Panc1 (cell line): ENCODE measurements around the gene LDHAL6B. TPM values are rescaled to one million over a fixed set of nuclear protein-coding genes. Genes with fewer than 3 reads are reported as not detected.

Experiments used
- ATAC-seq: fragments of 200-7000 bp; cut with Tn5 transposase; 2 replicates; pipeline ENCODE4 v1.9.1; 2020; ENCODE audit warnings: mild to moderate bottlenecking, moderate library complexity
- BruUV-seq: library from RNA; stranded (reverse); fragments of 400-500 nt; replicated peaks from 2 replicates; lab custom pipeline; 2021; lab: Mats Ljungman, UMichigan
- CTCF ChIA-PET: fragments of 300-600 bp; sonication (Branson Sonifier 250); formaldehyde crosslinking; loops from one replicate; lab custom pipeline; 2022; ENCODE audit warnings: antibody characterized with exemption; lab: Charles Lee
- POLR2A ChIA-PET: fragments of 300-600 bp; sonication (Branson Sonifier 250); formaldehyde crosslinking; loops from one replicate; lab custom pipeline; 2022; ENCODE audit warnings: antibody characterized with exemption; lab: Charles Lee
- DNase-seq: peaks from one replicate; pipeline ENCODE4 v3.0.0-alpha.2; 2010; ENCODE audit warnings: low read depth, low spot score
- H3K27ac ChIP-seq: 2 replicates; pipeline ENCODE4 v1.5.1; 2011; ENCODE audit warnings: mild to moderate bottlenecking, low read length, inconsistent platforms
- H3K27me3 ChIP-seq: fragments of 200-500 bp; sonication (Bioruptor generic); 2 replicates; pipeline ENCODE4 v1.6.0; 2014; ENCODE audit warnings: low read length, inconsistent platforms; ENCODE audit not compliant: control insufficient read depth, insufficient read depth
- H3K36me3 ChIP-seq: fragments of 200-500 bp; sonication (Bioruptor generic); 2 replicates; pipeline ENCODE4 v1.5.1; 2014; ENCODE audit warnings: inconsistent platforms, mild to moderate bottlenecking, low read length, moderate library complexity; ENCODE audit not compliant: control insufficient read depth, insufficient read depth
- H3K4me1 ChIP-seq: 2 replicates; pipeline ENCODE4 v1.5.1; 2011; ENCODE audit warnings: inconsistent platforms, mild to moderate bottlenecking, low read length, moderate library complexity; ENCODE audit not compliant: control insufficient read depth, insufficient read depth
- H3K4me3 ChIP-seq, 2 experiments: 2 replicates each; pipeline ENCODE4 v1.5.1; 2011 to 2012; ENCODE audit warnings: low read depth in 2 of 2, low read length in 2 of 2, mild to moderate bottlenecking in 2 of 2, inconsistent platforms in 1 of 2, moderate library complexity in 1 of 2
- H3K9me3 ChIP-seq: fragments of 200-500 bp; sonication (Bioruptor generic); 2 replicates; pipeline ENCODE4 v1.5.1; 2014; ENCODE audit warnings: low read depth, mild to moderate bottlenecking, inconsistent platforms, low read length, moderate library complexity; ENCODE audit not compliant: control insufficient read depth, insufficient read depth
- CTCF ChIP-seq: fragments of 450-650 bp; IDR thresholded peaks from 2 replicates; pipeline ENCODE4 v1.5.1; 2017; ENCODE audit warnings: mild to moderate bottlenecking
- POLR2AphosphoS5 ChIP-seq: IDR thresholded peaks from 2 replicates; pipeline ENCODE4 v1.6.1; 2012; ENCODE audit warnings: mild to moderate bottlenecking, low read depth, low read length, moderate library complexity
- REST ChIP-seq, 2 experiments: IDR thresholded peaks; 2 replicates each; pipeline ENCODE4 v1.6.1; 2011 to 2012; ENCODE audit warnings: low read depth in 2 of 2, control low read depth in 1 of 2, low read length in 1 of 2, mild to moderate bottlenecking in 1 of 2, moderate library complexity in 1 of 2; ENCODE audit not compliant: insufficient read depth in 1 of 2
- SIN3A ChIP-seq: IDR thresholded peaks from 2 replicates; pipeline ENCODE4 v1.6.1; 2012; ENCODE audit warnings: low read depth, mild to moderate bottlenecking, low read length, moderate library complexity, borderline replicate concordance; ENCODE audit not compliant: insufficient read depth
- TCF7L2 ChIP-seq: IDR thresholded peaks from 2 replicates; pipeline ENCODE4 v1.6.1; 2011; ENCODE audit warnings: mild to moderate bottlenecking, low read depth, low read length, inconsistent platforms
- in situ Hi-C: cut with HindIII; loops from 2 replicates; pipeline ENCODE4 v1.10.0; 2016; ENCODE audit warnings: low sequenced_read_pairs, low pct_unique_long_range_greater_than_20kb
- intact Hi-C: fragments of 100-400 bp; cut with micrococcal nuclease; formaldehyde crosslinking; loops from one replicate; pipeline ENCODE4 v1.10.0; 2022; ENCODE audit not compliant: unreplicated experiment
- total RNA-seq: library from RNA; stranded (reverse); gene quantifications from one replicate; pipeline ENCODE4 v1.2.1, GENCODE V29; 2021; ENCODE audit not compliant: unreplicated experiment

LDHAL6B gene
- total RNA-seq, 1 experiment from 2014 or later: not detected

- no peak for TF ChIP-seq TCF7L2
- TF ChIP-seq POLR2AphosphoS5: no peak
- no peak for TF ChIP-seq REST (IDR thresholded peaks at IDR 0.05; ENCODE audit: insufficient read depth in 1 of 2, low read depth in 2 of 2, low read length in 1 of 2)
- CTCF ChIA-PET: no interaction called here
- no peak for ATAC-seq
- Histone ChIP-seq H3K36me3 (no peaks in the 10 kb centered on the region; the same call in none of the 2 replicates), H3K27ac (no peak overlapping the region), H3K4me3 (no peak overlapping the region), H3K27me3 (no peaks in the 10 kb centered on the region), H3K4me1 (no peaks in the 10 kb centered on the region), H3K9me3 (no peaks in the 10 kb centered on the region)
- POLR2A ChIA-PET: no interaction called here
- intact Hi-C loops (no loop called here), in situ Hi-C loops (no loop called here)
- DNase-seq: no peak
- no TSS peak for BruUV-seq
Measured at GRCh38 chr15:59208613-59209249, 2.1 kb downstream of the LDHAL6B start.

GRCh38 chr15:59210186-59210585, 3.5 kb downstream of the LDHAL6B start:
- H3K4me1 ChIP-seq: no peaks in the 10 kb centered on the region
- DNase-seq (no peak), ATAC-seq (no peak)
- BruUV-seq: no TSS peak
- H3K27ac ChIP-seq: no peak overlapping the region
- CTCF ChIA-PET: no interaction called here
- intact Hi-C loops: no loop called here
- POLR2A ChIA-PET: no interaction called here
- no peaks in the 10 kb centered on the region for H3K9me3 ChIP-seq
- in situ Hi-C loops: no loop called here
- TF ChIP-seq REST (IDR thresholded peaks at IDR 0.05; ENCODE audit: insufficient read depth in 1 of 2, low read depth in 2 of 2, low read length in 1 of 2) (no peak), TCF7L2 (no peak), SIN3A (no peak), POLR2AphosphoS5 (no peak), CTCF (no peak)
- H3K27me3 ChIP-seq: no peaks in the 10 kb centered on the region
- H3K4me3 ChIP-seq: no peak overlapping the region
- peaks cover 5% of the 10 kb centered on the region for H3K36me3 ChIP-seq
